Measurements from ENCODE around the gene CACNB4. TPM values are rescaled to one million over a fixed set of nuclear protein-coding genes. Genes with fewer than 3 reads are reported as not detected.

CACNB4 gene
- total RNA-seq, 1 experiment from 2014 or later = 1.7 TPM

DNA sequence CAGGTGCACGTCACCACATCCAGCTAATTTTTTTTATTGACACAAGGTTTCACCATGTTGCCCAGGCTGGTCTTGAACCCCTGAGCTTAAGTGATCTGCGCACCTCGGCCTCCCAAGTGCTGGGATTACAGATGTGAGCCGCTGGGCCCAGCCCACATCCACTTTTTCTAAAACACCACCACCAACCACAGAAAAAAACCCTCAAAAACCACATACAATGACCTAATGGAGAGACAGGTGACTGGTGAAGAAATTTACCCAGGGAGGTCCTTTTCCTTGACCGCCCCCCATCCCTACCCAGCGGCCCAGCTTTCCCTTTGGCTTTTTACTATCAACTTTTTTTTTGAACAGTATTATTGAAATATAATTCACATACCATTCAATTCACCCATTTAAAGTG is 47.9 kb downstream of the CACNB4 start:
- no peak for DNase-seq (ENCODE audit: low read depth, low spot score)
- BruUV-seq (replicated peaks) = no TSS peak
- ChIA-PET POLR2A (no interaction called here), CTCF (no interaction called here)
- no peaks in the 10 kb centered on the region for H3K27me3 ChIP-seq (ENCODE audit: control insufficient read depth, insufficient read depth, low read length)
- no peak overlapping the region for H3K27ac ChIP-seq (ENCODE audit: low read length)
- no peak for TF ChIP-seq POLR2AphosphoS5 (IDR thresholded peaks at IDR 0.05; ENCODE audit: low read depth, low read length)
- TF ChIP-seq CTCF (IDR thresholded peaks at IDR 0.05) = no peak
- TF ChIP-seq SIN3A (IDR thresholded peaks at IDR 0.05; ENCODE audit: borderline replicate concordance, insufficient read depth, low read depth, low read length) = no peak
- TF ChIP-seq REST (IDR thresholded peaks at IDR 0.05; ENCODE audit: insufficient read depth in 1 of 2, low read depth in 2 of 2, low read length in 1 of 2) = no peak
- no peak overlapping the region for H3K4me3 ChIP-seq (ENCODE audit: low read depth in 2 of 2, low read length in 2 of 2)
- no peaks in the 10 kb centered on the region for H3K4me1 ChIP-seq (ENCODE audit: control insufficient read depth, insufficient read depth, low read length)
- ATAC-seq = no peak
- no peaks in the 10 kb centered on the region for H3K36me3 ChIP-seq (ENCODE audit: control insufficient read depth, insufficient read depth, low read length)
- intact Hi-C loops (cut with micrococcal nuclease; ENCODE audit: unreplicated experiment) (no loop called here), in situ Hi-C loops (cut with HindIII; ENCODE audit: low pct_unique_long_range_greater_than_20kb, low sequenced_read_pairs) (no loop called here)
- H3K9me3 ChIP-seq (ENCODE audit: control insufficient read depth, insufficient read depth, low read depth, low read length) = no peaks in the 10 kb centered on the region

GRCh38 chr2:152050341-152050740 is 48.5 kb downstream of the CACNB4 start:
- ATAC-seq = no peak
- BruUV-seq (replicated peaks) = no TSS peak

More at GRCh38 chr2:152050341-152050740, 48.5 kb downstream of the CACNB4 start:
- Histone ChIP-seq H3K4me3 (ENCODE audit: low read depth in 2 of 2, low read length in 2 of 2) (no peak overlapping the region), H3K36me3 (ENCODE audit: control insufficient read depth, insufficient read depth, low read length) (no peaks in the 10 kb centered on the region), H3K27me3 (ENCODE audit: control insufficient read depth, insufficient read depth, low read length) (no peaks in the 10 kb centered on the region), H3K4me1 (ENCODE audit: control insufficient read depth, insufficient read depth, low read length) (no peaks in the 10 kb centered on the region), H3K9me3 (ENCODE audit: control insufficient read depth, insufficient read depth, low read depth, low read length) (no peaks in the 10 kb centered on the region), H3K27ac (ENCODE audit: low read length) (no peak overlapping the region)
- intact Hi-C loops (cut with micrococcal nuclease; ENCODE audit: unreplicated experiment) (no loop called here), in situ Hi-C loops (cut with HindIII; ENCODE audit: low pct_unique_long_range_greater_than_20kb, low sequenced_read_pairs) (no loop called here)
- DNase-seq (ENCODE audit: low read depth, low spot score) = no peak
- TF ChIP-seq REST (IDR thresholded peaks at IDR 0.05; ENCODE audit: insufficient read depth in 1 of 2, low read depth in 2 of 2, low read length in 1 of 2) (no peak), SIN3A (IDR thresholded peaks at IDR 0.05; ENCODE audit: borderline replicate concordance, insufficient read depth, low read depth, low read length) (no peak), TCF7L2 (IDR thresholded peaks at IDR 0.05; ENCODE audit: low read depth, low read length) (no peak), CTCF (IDR thresholded peaks at IDR 0.05) (no peak), POLR2AphosphoS5 (IDR thresholded peaks at IDR 0.05; ENCODE audit: low read depth, low read length) (no peak)
- POLR2A ChIA-PET = no interaction called here
- CTCF ChIA-PET = no interaction called here

All from Panc1 (cell line).